GM12878 (cell line): ENCODE data around the gene CYP46A1.

Source experiments
- CTCF ChIP-seq, 3 experiments: IDR thresholded peaks in 2 of 3; conservative IDR thresholded peaks in 1 of 3; 2 replicates each; pipeline ENCODE4 v1.5.1; 2011; ENCODE audit warnings: low read depth in 3 of 3, low read length in 3 of 3, mild to moderate bottlenecking in 3 of 3, control low read depth in 2 of 3, moderate library complexity in 2 of 3, inconsistent platforms in 1 of 3, mixed read lengths in 1 of 3; ENCODE audit not compliant: control insufficient read depth in 2 of 3, insufficient read depth in 1 of 3; ENCODE audit errors: extremely low read depth in 1 of 3
- EP300 ChIP-seq, 2 experiments: fragments of 150-350 bp in 1 of 2; IDR thresholded peaks; 2 replicates each; pipeline ENCODE4 v1.6.1; 2011 to 2012; ENCODE audit warnings: low read depth in 2 of 2, low read length in 2 of 2, borderline replicate concordance in 1 of 2, improper control_type of control experiment in 1 of 2, inconsistent platforms in 1 of 2; ENCODE audit not compliant: control insufficient read depth in 1 of 2
- IKZF2 ChIP-seq, 2 experiments: fragments of 450-650 bp; IDR thresholded peaks; 2 replicates each; pipeline ENCODE4 v1.6.1; 2017; ENCODE audit warnings: mild to moderate bottlenecking in 2 of 2, moderate library complexity in 2 of 2
- JUND ChIP-seq: IDR thresholded peaks from 2 replicates; pipeline ENCODE4 v1.6.1; 2012; ENCODE audit warnings: low read depth, mild to moderate bottlenecking, low read length, improper control_type of control experiment, moderate library complexity
- POLR2A ChIP-seq: IDR thresholded peaks from 2 replicates; pipeline ENCODE4 v1.6.1; 2011; ENCODE audit warnings: low read depth, mild to moderate bottlenecking, low read length
- POLR2AphosphoS5 ChIP-seq: IDR thresholded peaks from 2 replicates; pipeline ENCODE4 v1.6.1; 2011; ENCODE audit warnings: mild to moderate bottlenecking, low read length, inconsistent platforms
- RAD21 ChIP-seq: IDR thresholded peaks from 2 replicates; pipeline ENCODE4 v1.6.1; 2011; ENCODE audit warnings: mild to moderate bottlenecking, low read depth, low read length, moderate library complexity; ENCODE audit not compliant: insufficient read depth
- RFX5 ChIP-seq: IDR thresholded peaks from 2 replicates; pipeline ENCODE4 v1.6.1; 2011; ENCODE audit warnings: low read depth, low read length, improper control_type of control experiment

DNA sequence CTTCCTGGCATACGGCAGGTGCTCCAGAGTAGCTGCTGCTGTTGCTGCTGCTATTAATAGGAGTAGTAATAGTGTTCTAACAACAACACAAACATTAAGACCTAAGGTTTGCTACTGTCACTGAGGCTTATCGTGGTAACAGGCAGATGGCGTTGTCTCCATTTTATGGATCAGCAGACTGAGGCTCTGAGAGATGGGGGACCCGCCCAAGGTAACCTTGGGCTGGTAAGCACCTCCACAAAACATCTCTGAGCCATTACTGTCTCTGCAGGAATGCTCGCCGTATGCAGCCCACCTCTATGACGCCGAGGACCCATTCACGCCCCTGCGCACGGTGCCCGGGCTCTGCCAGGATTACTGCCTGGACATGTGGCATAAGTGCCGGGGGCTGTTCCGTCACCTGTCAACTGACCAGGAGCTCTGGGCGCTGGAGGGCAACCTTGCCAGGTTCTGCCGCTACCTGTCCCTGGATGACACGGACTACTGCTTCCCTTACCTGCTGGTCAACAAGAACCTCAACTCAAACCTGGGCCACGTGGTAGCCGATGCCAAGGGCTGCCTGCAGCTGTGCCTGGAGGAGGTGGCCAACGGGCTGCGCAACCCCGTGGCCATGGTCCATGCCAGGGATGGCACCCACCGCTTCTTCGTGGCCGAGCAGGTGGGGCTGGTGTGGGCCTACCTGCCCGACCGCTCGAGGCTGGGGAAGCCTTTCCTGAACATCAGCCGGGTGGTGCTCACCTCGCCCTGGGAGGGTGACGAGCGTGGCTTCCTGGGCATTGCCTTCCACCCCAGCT lies 31.9 kb upstream of the CYP46A1 start:
- TF ChIP-seq POLR2AphosphoS5 (no peak), RFX5 (no peak), CTCF (IDR thresholded peaks at IDR 0.05 in 2 of 3, conservative IDR thresholded peaks at IDR 0.05 in 1 of 3; ENCODE audit: control insufficient read depth in 2 of 3, extremely low read depth in 1 of 3, insufficient read depth in 1 of 3, low read depth in 3 of 3, low read length in 3 of 3) (no peak), POLR2A (no peak), RAD21 (no peak), EP300 (IDR thresholded peaks at IDR 0.05; ENCODE audit: borderline replicate concordance in 1 of 2, control insufficient read depth in 1 of 2, low read depth in 2 of 2, low read length in 2 of 2) (no peak), IKZF2 (IDR thresholded peaks at IDR 0.05) (no peak), JUND (no peak)
